SK-N-SH (cell line): ENCODE measurements around the gene KDM4C. TPM values are rescaled to one million over a fixed set of nuclear protein-coding genes. Genes with fewer than 3 reads are reported as not detected.

ENCODE experiments used
- CTCF ChIA-PET: fragments of 300-600, 350-600 bp; formaldehyde crosslinking; extraction: SDS; loops from one replicate; lab custom pipeline; 2021; lab: Yijun Ruan, JAX
- POLR2A ChIA-PET: fragments of 350-600 bp; sonication (Branson Sonifier 250); formaldehyde crosslinking; extraction: SDS; loops from one replicate; lab custom pipeline; 2020; ENCODE audit warnings: antibody characterized with exemption, inconsistent platforms; lab: Yijun Ruan, JAX
- DNase-seq: peaks from one replicate; pipeline ENCODE4 v3.0.0; 2012
- H2AFZ ChIP-seq: fragments of 200-600 bp; sonication (generic); 2 replicates; pipeline ENCODE4 v1.8.1; 2016; ENCODE audit warnings: antibody characterized with exemption, mild to moderate bottlenecking, low read depth
- H3F3A ChIP-seq: fragments of 200-600 bp; sonication (generic); replicated peaks from 2 replicates; pipeline ENCODE3; 2016; ENCODE audit warnings: antibody characterized with exemption, mild to moderate bottlenecking; ENCODE audit not compliant: insufficient read depth
- H3K27ac ChIP-seq, 2 experiments: fragments of 200-500 bp in 1 of 2; fragments of 200-600 bp in 1 of 2; sonication (Bioruptor generic) in 1 of 2; sonication (generic), shearing (Covaris generic) in 1 of 2; 2 replicates each; pipeline versions ENCODE4 v1.5.1 to v1.6.1; 2014 to 2016; ENCODE audit warnings: low read depth in 2 of 2, inconsistent platforms in 1 of 2, low read length in 1 of 2, mild to moderate bottlenecking in 1 of 2, mixed read lengths in 1 of 2
- H3K27me3 ChIP-seq: fragments of 200-600 bp; sonication (generic), shearing (Covaris generic); 2 replicates; pipeline ENCODE4 v1.6.1; 2016; ENCODE audit warnings: mixed run types; ENCODE audit not compliant: insufficient read depth
- H3K36me3 ChIP-seq, 2 experiments: fragments of 200-500 bp in 1 of 2; fragments of 200-600 bp in 1 of 2; sonication (Bioruptor generic) in 1 of 2; sonication (generic) in 1 of 2; replicated peaks in 1 of 2; 2 replicates each; pipeline versions ENCODE3 to v1.5.1; 2014 to 2016; ENCODE audit warnings: low read length in 1 of 2, mild to moderate bottlenecking in 1 of 2; ENCODE audit not compliant: insufficient read depth in 2 of 2, control insufficient read depth in 1 of 2
- H3K4me1 ChIP-seq, 2 experiments: fragments of 200-500 bp in 1 of 2; fragments of 200-600 bp in 1 of 2; sonication (Bioruptor generic) in 1 of 2; sonication (generic), shearing (Covaris generic) in 1 of 2; 2 replicates each; pipeline versions ENCODE4 v1.5.1 to v1.6.1; 2014 to 2016; ENCODE audit warnings: low read depth in 1 of 2, low read length in 1 of 2, mixed run types in 1 of 2; ENCODE audit not compliant: insufficient read depth in 2 of 2, control insufficient read depth in 1 of 2
- H3K4me2 ChIP-seq: fragments of 200-600 bp; sonication (generic), shearing (Covaris generic); 2 replicates; pipeline ENCODE4 v1.6.1; 2017; ENCODE audit warnings: mixed run types
- H3K4me3 ChIP-seq, 2 experiments: fragments of 200-500 bp in 1 of 2; fragments of 200-600 bp in 1 of 2; sonication (Bioruptor generic) in 1 of 2; sonication (generic), shearing (Covaris generic) in 1 of 2; 2 replicates each; pipeline versions ENCODE4 v1.5.1 to v1.8.1; 2014 to 2016; ENCODE audit warnings: low read depth in 2 of 2, inconsistent platforms in 1 of 2, low read length in 1 of 2, mild to moderate bottlenecking in 1 of 2, mixed read lengths in 1 of 2, moderate library complexity in 1 of 2
- H3K79me2 ChIP-seq: fragments of 200-600 bp; sonication (generic); 2 replicates; pipeline ENCODE4 v1.8.1; 2017; ENCODE audit warnings: mild to moderate bottlenecking; ENCODE audit not compliant: insufficient read depth
- H3K9ac ChIP-seq: fragments of 200-600 bp; sonication (generic); 2 replicates; pipeline ENCODE4 v1.6.1; 2017; ENCODE audit warnings: mixed run types
- H3K9me2 ChIP-seq: fragments of 200-600 bp; sonication (generic); 2 replicates; pipeline ENCODE4 v1.6.1; 2017; ENCODE audit warnings: mixed run types
- H3K9me3 ChIP-seq: fragments of 200-600 bp; sonication (generic); 2 replicates; pipeline ENCODE4 v1.6.1; 2017; ENCODE audit warnings: mixed run types, mild to moderate bottlenecking, moderate library complexity
- H4K20me1 ChIP-seq: fragments of 200-600 bp; sonication (generic); 2 replicates; pipeline ENCODE4 v1.6.1; 2017; ENCODE audit warnings: mild to moderate bottlenecking, mixed run types; ENCODE audit not compliant: insufficient read depth
- EZH2phosphoT487 ChIP-seq: fragments of 200-600 bp; sonication (generic); IDR thresholded peaks from 2 replicates; pipeline ENCODE4 v1.6.1; 2017; ENCODE audit warnings: low read depth, mixed run types, mild to moderate bottlenecking, antibody characterized with exemption, moderate library complexity, borderline replicate concordance
- FOSL2 ChIP-seq: IDR thresholded peaks from 2 replicates; pipeline ENCODE4 v1.4.0; 2012; ENCODE audit warnings: low read depth, mild to moderate bottlenecking, moderate library complexity, borderline replicate concordance
- MEF2A ChIP-seq: IDR thresholded peaks from 2 replicates; pipeline ENCODE4 v1.4.0; 2012; ENCODE audit warnings: low read depth, borderline replicate concordance
- NFIC ChIP-seq: IDR thresholded peaks from 2 replicates; pipeline ENCODE4 v1.4.0; 2012; ENCODE audit warnings: borderline replicate concordance
- REST ChIP-seq: IDR thresholded peaks from 2 replicates; pipeline ENCODE4 v1.6.1; 2012; ENCODE audit warnings: mild to moderate bottlenecking, low read depth, low read length, moderate library complexity
- SMC3 ChIP-seq: IDR thresholded peaks from 2 replicates; pipeline ENCODE4 v1.6.1; 2012; ENCODE audit warnings: low read depth, low read length, improper control_type of control experiment
- TEAD4 ChIP-seq: IDR thresholded peaks from 2 replicates; pipeline ENCODE4 v1.4.0; 2012; ENCODE audit warnings: mild to moderate bottlenecking, borderline replicate concordance; ENCODE audit not compliant: insufficient read depth
- USF2 ChIP-seq: fragments of 150-350 bp; IDR thresholded peaks from 2 replicates; pipeline ENCODE4 v1.6.1; 2017; ENCODE audit warnings: antibody characterized with exemption, low read length, low read depth, borderline replicate concordance
- WGBS: methylation state at CpG from one replicate; pipeline ENCODE4 v1.1.6; 2017; ENCODE audit warnings: low lambda C conversion rate; 5-methylcytosine and 5-hydroxymethylcytosine counted together
- polyA plus RNA-seq, 3 experiments: library from polyadenylated mRNA; depleted of rRNA; stranded (reverse); fragments of >200 nt; gene quantifications; 2 replicates each; pipeline ENCODE4 v1.2.3, GENCODE V29; 2012
- TF ChIP-seq, protein P1 (sequence below): IDR thresholded peaks from 2 replicates; pipeline ENCODE4 v1.4.0; 2012; ENCODE audit warnings: low read depth
- TF ChIP-seq, protein P2 (sequence below): fragments of 200-600 bp; sonication (generic); IDR thresholded peaks from 2 replicates; pipeline ENCODE4 v1.6.1; 2017; ENCODE audit warnings: antibody characterized with exemption, mild to moderate bottlenecking, moderate library complexity
- TF ChIP-seq, protein P3 (sequence below): IDR thresholded peaks from 2 replicates; pipeline ENCODE4 v1.4.0; 2012; ENCODE audit warnings: low read depth, borderline replicate concordance

The KDM4C gene
- polyA plus RNA-seq, 1 of the 3 experiments (the other 2 are of a cell fraction) = 9.4 TPM

DNA sequence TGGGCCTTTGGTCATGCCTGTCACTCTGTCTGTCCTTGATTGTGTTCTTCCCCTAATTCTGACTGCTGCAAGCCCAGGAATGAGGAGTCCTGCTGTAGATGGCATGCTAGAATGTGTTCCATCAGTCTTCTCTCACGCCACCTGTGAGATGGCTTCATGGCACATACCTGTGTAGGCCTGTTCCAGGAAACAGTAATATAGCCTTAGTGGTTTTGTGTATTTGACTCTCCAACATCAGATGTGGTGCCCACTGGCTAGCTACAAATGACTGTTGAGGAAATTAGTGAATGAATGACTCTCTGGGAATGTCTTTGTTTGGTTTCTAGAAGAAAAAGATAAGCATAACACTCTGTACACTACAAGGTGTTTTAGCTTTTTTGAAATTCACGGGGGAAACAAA lies 367.5 kb downstream of the KDM4C start (continued):
- no peak for TF ChIP-seq REST

GRCh38 chr9:7129391-7129790 lies 371.6 kb downstream of the KDM4C start:
- H3K27me3 ChIP-seq = no peaks in the 10 kb centered on the region
- H4K20me1 ChIP-seq = no peaks in the 10 kb centered on the region
- no peak overlapping the region for H3K4me2 ChIP-seq
- no peak for DNase-seq
- no peaks in the 10 kb centered on the region for H3F3A ChIP-seq
- H3K79me2 ChIP-seq = no peaks in the 10 kb centered on the region
- no peak overlapping the region for H3K9ac ChIP-seq
- 53% methylated on average over 2 of the region's 2 CpGs for WGBS
- H3K4me1 ChIP-seq = peaks cover 0 to 15% of the 10 kb centered on the region in 2 experiments; a peak in 2 of 4 replicates
- no peak overlapping the region for H3K4me3 ChIP-seq
- POLR2A ChIA-PET = no interaction called here
- H2AFZ ChIP-seq = no peak overlapping the region
- H3K36me3 ChIP-seq = peaks cover 6 to 7% of the 10 kb centered on the region in 2 experiments
- no peak overlapping the region for H3K27ac ChIP-seq
- TF ChIP-seq SMC3 = no peak
- TF ChIP-seq, protein P1, sequence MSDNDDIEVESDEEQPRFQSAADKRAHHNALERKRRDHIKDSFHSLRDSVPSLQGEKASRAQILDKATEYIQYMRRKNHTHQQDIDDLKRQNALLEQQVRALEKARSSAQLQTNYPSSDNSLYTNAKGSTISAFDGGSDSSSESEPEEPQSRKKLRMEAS = no peak
- TF ChIP-seq, protein P2, sequence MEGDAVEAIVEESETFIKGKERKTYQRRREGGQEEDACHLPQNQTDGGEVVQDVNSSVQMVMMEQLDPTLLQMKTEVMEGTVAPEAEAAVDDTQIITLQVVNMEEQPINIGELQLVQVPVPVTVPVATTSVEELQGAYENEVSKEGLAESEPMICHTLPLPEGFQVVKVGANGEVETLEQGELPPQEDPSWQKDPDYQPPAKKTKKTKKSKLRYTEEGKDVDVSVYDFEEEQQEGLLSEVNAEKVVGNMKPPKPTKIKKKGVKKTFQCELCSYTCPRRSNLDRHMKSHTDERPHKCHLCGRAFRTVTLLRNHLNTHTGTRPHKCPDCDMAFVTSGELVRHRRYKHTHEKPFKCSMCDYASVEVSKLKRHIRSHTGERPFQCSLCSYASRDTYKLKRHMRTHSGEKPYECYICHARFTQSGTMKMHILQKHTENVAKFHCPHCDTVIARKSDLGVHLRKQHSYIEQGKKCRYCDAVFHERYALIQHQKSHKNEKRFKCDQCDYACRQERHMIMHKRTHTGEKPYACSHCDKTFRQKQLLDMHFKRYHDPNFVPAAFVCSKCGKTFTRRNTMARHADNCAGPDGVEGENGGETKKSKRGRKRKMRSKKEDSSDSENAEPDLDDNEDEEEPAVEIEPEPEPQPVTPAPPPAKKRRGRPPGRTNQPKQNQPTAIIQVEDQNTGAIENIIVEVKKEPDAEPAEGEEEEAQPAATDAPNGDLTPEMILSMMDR = no peak
- no peak for TF ChIP-seq MEF2A
- TF ChIP-seq, protein P3, sequence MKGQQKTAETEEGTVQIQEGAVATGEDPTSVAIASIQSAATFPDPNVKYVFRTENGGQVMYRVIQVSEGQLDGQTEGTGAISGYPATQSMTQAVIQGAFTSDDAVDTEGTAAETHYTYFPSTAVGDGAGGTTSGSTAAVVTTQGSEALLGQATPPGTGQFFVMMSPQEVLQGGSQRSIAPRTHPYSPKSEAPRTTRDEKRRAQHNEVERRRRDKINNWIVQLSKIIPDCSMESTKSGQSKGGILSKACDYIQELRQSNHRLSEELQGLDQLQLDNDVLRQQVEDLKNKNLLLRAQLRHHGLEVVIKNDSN = no peak
- TF ChIP-seq TEAD4 = no peak
- no peak for TF ChIP-seq REST
- TF ChIP-seq EZH2phosphoT487 = no peak
- no peak for TF ChIP-seq FOSL2
- no peak for TF ChIP-seq USF2
- no peak for TF ChIP-seq NFIC
- TF ChIP-seq, all 33 proteins: peak for 0
- CTCF ChIA-PET = no interaction called here
- Histone ChIP-seq H3K9me3 (no peaks in the 10 kb centered on the region), H3K9me2 (no peaks in the 10 kb centered on the region)
